HG02852 (cell line): Measurements from ENCODE around the gene CADPS2.
"Not testable (repeated sequence)": the region's sequence is repeated elsewhere in the genome, so short reads cannot be mapped to it uniquely, and the experiment has no call there.

Experiments used
- ATAC-seq: cut with Tn5 transposase; IDR thresholded peaks from one replicate; pipeline ENCODE4 v1.9.1; 2021; ENCODE audit warnings: mild to moderate bottlenecking, moderate library complexity; ENCODE audit not compliant: unreplicated experiment

CADPS2 gene

GRCh38 chr7:122677149-122677548 lies 209.1 kb downstream of the CADPS2 start:
- no peak for ATAC-seq

GRCh38 chr7:122676466-122676865 lies 209.8 kb downstream of the CADPS2 start:
- ATAC-seq, result no peak

GRCh38 chr7:122675621-122676020 lies 210.6 kb downstream of the CADPS2 start:
- no peak for ATAC-seq

- no peak for ATAC-seq
Measured at GRCh38 chr7:122675011-122675410, 211.2 kb downstream of the CADPS2 start.

DNA sequence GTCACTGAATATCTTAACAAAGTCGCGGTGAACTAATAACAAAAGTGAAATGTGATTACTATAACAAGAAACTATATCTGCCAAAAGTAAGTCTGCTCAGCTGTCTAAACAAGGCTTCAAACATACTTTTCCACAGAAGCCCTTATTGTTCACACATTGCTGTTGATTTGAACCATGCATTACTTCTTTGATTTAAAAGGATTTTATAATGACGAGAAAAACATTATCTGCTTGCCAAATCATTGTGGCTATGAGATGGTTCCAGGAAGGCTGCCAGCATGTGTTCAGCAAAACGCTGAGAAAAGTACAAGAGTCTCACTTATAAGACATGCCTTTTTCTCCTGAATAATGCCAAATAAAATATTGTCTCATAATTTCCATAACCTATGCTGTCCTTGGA lies 211.8 kb downstream of the CADPS2 start:
- no peak for ATAC-seq

DNA sequence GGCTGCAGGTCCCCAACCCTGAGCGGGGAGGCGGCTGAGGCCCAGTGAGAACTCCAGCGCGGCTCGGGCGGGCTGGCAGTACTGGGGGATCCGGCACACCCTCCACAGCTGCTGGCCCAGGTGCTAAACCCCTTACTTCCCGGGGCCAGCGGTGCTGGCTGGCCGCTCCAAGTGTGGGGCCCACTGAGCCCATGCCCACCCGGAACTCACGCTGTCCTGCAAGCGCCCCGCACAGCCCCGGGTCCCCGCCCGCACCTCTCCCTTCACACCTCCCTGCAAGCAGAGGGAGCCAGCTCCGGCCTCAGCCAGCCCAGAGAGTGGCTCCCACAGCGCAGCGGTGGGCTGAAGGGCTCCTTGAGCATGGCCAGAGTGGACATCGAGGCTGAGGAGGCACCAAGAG lies 212.3 kb downstream of the CADPS2 start:
- no peak for ATAC-seq

GRCh38 chr7:122672536-122672935 lies 213.7 kb downstream of the CADPS2 start:
- no peak for ATAC-seq

GRCh38 chr7:122663733-122664132 lies 222.5 kb downstream of the CADPS2 start:
- ATAC-seq, result no peak

DNA sequence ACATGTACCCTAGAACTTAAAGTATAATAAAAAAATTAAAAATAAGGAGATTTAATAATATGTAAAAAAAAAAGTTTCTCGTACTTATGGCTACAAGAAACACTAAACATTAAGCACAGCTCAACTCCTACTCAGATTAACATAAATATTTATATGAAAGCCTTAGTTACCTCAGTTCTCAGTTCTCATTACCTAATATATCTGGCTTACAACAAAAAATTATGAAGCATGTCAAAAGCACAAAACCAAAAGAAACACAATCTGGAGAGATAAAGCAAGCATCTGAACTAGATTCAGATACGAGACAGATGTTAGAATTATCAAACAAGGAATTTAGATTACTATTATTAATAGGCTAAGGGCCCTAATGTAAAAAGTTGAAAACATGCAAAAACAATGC lies 227.4 kb downstream of the CADPS2 start:
- no peak for ATAC-seq

- no peak for ATAC-seq
Measured at GRCh38 chr7:122653685-122654084, 232.6 kb downstream of the CADPS2 start.

DNA sequence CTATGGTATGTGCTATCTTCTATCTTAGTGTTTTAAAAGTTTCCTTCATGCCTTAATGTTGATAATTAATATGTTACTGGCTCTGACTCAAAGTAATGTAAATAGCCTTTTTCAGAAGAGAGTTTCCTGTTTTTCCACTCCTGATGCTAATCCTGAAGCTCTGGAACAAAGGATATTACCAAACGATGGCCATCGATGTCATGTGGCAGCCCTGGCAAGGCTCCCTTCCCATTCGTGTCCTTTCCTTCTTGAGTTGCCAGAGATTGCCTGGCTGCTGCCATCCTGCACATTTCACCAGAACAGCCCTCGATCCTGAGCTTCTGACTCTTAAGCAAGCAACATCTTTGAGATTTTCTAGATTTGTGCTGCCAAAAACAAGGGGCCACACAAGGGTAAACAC lies 233.4 kb downstream of the CADPS2 start:
- no peak for ATAC-seq

- no peak for ATAC-seq
Measured at GRCh38 chr7:122651451-122651850, 234.8 kb downstream of the CADPS2 start.

- ATAC-seq, result no peak
Measured at GRCh38 chr7:122643250-122643649, 243.0 kb downstream of the CADPS2 start.

DNA sequence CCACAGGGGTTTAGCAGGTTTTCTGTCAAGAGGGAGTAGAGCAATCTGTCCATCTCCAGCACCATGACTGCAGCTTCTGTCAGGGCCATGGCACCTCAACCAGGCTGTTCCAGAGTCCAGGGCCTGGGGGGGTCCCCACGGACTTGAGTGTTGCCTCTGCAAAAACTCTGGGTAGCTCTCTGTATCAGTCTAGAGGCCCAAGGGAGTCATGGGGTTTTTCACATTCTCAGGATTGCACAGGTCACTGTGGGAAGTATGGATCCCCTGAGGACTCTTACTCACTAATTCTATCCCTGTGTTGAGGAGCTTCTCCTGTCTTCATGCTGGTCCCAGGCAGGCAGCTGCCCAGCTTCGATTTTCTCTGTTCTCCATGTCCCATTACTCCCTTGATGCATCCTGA lies 247.8 kb downstream of the CADPS2 start:
- ATAC-seq, result no peak

DNA sequence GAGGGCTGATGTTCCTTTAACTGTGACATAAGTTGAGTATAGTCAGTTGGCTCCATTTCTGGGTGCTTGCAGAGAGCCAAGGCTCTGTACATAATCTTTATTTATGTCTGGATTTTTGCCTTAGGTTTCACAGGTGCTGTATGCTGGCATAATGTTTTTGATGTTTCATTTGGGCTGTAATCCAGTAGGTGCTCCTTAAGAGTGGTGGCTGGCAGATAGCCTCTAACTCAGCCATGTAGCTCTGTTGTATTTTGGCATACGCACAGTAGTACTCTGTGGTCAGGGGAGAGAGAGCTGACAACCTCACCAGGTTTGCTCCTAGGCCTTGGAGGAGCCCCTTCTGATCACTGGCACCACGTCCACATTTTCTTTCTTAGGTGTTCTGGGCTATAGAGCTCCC lies 248.5 kb downstream of the CADPS2 start:
- no peak for ATAC-seq

GRCh38 chr7:122635481-122635880 lies 250.8 kb downstream of the CADPS2 start:
- not testable (repeated sequence) for ATAC-seq

DNA sequence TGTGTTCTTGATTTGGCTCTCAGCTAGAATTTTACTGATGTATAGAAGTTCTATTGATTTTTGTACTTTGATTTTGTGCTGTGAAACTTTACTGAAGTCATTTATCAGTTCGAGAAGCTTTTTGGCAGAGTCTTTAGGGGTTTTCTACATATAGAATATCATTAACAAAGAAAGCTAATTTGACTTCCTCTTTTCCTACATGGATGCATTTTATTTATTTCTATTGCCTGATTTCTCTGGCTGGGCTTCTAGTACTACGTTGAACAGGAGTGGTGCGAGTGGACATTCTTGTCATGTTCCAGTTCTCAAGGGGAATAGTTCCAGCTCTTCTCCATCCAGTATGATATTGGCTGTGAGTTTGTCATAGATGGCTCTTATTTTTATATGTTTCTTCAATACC lies 252.8 kb downstream of the CADPS2 start:
- ATAC-seq, result no peak

GRCh38 chr7:122632238-122632637 lies 254.0 kb downstream of the CADPS2 start:
- no peak for ATAC-seq

DNA sequence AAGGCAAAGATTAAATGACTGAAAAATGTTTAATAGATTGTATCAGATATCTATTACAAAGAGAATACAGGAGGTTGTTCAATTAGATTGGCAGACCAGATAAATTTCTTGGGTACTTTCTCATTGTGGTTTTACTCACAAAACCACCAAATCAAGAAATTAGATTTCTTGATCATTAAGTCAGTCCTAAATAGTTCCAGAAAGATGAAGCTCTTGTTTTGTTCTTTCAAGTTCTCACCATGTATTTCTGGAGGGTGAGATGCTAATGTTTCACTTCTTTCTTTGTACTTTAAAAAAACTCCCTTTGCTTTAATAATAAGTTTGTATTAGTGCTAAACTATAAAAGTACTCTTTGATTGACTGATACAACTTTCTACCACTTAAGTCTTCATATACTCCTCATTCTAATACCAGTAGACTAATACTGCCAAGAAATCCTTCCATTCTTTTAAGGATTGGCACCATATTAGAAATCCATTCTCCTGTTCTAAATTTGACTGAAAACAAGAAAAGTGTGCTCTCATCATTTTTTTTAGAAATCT lies 256.8 kb downstream of the CADPS2 start:
- ATAC-seq, result no peak

GRCh38 chr7:122628651-122629411 lies 257.4 kb downstream of the CADPS2 start:
- ATAC-seq, result no peak

DNA sequence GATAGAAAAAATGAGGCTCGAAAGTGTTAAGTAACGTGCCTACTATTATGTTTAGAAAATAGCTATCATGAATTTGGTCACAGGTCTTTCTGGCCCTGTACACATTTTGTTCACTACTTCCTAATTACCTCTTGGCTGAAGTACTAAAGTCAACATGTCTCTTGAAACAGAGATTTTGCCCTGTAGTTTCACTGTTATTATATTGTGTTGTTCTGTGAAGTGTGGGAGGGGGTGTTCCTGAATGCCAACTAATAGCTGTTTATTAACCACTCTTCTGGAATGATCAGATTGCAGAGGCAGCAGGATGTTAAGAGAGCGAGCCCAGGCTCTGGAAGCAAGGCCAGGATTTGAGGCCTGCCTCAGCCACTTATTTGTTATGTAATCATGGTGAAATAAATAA lies 259.5 kb downstream of the CADPS2 start:
- ATAC-seq, result no peak

GRCh38 chr7:122622682-122623081 lies 263.6 kb downstream of the CADPS2 start:
- ATAC-seq, result no peak

DNA sequence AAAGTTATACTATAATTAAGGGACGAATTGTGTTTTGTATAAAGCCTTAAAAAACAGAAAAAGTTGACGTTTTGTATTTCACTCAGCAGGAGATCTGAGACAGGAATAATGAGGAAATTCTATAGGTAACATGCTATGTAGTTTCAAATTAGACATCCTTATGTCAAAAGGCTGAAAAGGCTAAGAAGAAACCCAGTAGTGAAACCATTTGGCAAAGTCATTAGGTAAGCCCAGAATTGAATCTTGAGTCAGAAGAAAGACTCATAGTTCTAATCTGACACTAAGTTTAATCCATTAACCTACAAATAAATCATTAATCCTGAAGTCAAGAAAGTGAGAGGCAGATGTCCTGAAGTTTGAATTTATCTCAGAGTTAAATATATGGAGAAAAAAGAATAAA lies 266.6 kb downstream of the CADPS2 start:
- no peak for ATAC-seq
